GM18951 (cell line): ENCODE measurements around the gene PCDHGB3.
"Not testable (repeated sequence)": the region's sequence is repeated elsewhere in the genome, so short reads cannot be mapped to it uniquely, and the experiment has no call there.

Source experiments
- POLR2A ChIP-seq: IDR thresholded peaks from 4 replicates; pipeline ENCODE4 v1.6.1; 2011; ENCODE audit warnings: mild to moderate bottlenecking; ENCODE audit not compliant: insufficient read length, insufficient read depth; ENCODE audit errors: extremely low read depth
- in situ Hi-C: fragments of 300-500 bp; cut with MboI; formaldehyde crosslinking; loops from one replicate; pipeline ENCODE4 v1.12.0; 2022; ENCODE audit warnings: low sequenced_read_pairs, mixed read lengths, inconsistent platforms; ENCODE audit not compliant: unreplicated experiment

Gene PCDHGB3

GRCh38 chr5:141366016-141366896 is 3.8 kb upstream of the PCDHGB3 start:
- in situ Hi-C loops = no loop called here
- TF ChIP-seq POLR2A = no peak

- TF ChIP-seq POLR2A = no peak
- in situ Hi-C loops = no loop called here
These were observed 1.8 kb downstream of the PCDHGB3 start for GRCh38 chr5:141371572-141372475.

- TF ChIP-seq POLR2A = no peak
- in situ Hi-C loops = no loop called here
These were observed 3.8 kb downstream of the PCDHGB3 start, which contains the start of gene PCDHGA6 for GRCh38 chr5:141373673-141374317. Gene PCDHGA6, plus strand, starts transcription at chr5:141373891. Its CDS starts 193 bp downstream, at chr5:141374084.

GRCh38 chr5:141374627-141375026 is 4.6 kb downstream of the PCDHGB3 start:
- in situ Hi-C loops = no loop called here
- no peak for TF ChIP-seq POLR2A

GRCh38 chr5:141375444-141376155 is 5.6 kb downstream of the PCDHGB3 start:
- in situ Hi-C loops = not testable (repeated sequence)

GRCh38 chr5:141382469-141383294 is 12.6 kb downstream of the PCDHGB3 start, which contains the start of gene PCDHGA7:
Gene PCDHGA7, plus strand, starts transcription at chr5:141382742. Its CDS starts 158 bp downstream, at chr5:141382900.
- no peak for TF ChIP-seq POLR2A
- in situ Hi-C loops = no loop called here

- in situ Hi-C loops = no loop called here
- TF ChIP-seq POLR2A = no peak
These were observed 13.3 kb downstream of the PCDHGB3 start for GRCh38 chr5:141383345-141383744.

- no peak for TF ChIP-seq POLR2A
- in situ Hi-C loops = no loop called here
These were observed 14.6 kb downstream of the PCDHGB3 start for GRCh38 chr5:141384471-141385267.

- in situ Hi-C loops = not testable (repeated sequence)
These were observed 17.7 kb downstream of the PCDHGB3 start, which contains the start of gene PCDHGB4 for GRCh38 chr5:141387557-141388311. Gene PCDHGB4, plus strand, starts transcription at chr5:141387698. Its CDS starts 187 bp downstream, at chr5:141387885.

GRCh38 chr5:141388661-141389060 is 18.6 kb downstream of the PCDHGB3 start:
- no peak for TF ChIP-seq POLR2A
- in situ Hi-C loops = no loop called here
